ENCODE measurements around the gene XKRX. TPM values are rescaled to one million over a fixed set of nuclear protein-coding genes. Genes with fewer than 3 reads are reported as not detected.

The XKRX gene
- polyA plus RNA-seq, 2 of the 4 experiments (the other 2 are of a cell fraction) = 0.13 to 0.50 TPM

DNA sequence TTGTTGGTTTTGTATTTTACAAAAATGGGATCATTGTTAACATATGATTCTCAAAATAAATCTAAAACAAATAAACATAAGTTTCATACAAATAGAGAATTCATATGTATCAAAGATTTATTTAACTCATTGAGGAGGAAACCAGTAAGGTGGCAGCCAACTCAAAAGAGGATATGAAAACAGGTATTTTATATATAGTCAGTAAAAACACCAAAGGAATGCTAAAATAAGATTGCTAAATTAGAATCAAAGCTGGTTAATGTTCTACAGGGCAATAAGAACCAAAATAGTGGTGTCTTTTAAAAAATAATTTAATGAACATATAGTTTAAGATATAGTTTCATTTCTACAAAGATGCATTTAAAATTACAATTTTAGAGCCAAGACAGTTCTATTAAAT is 23.1 kb downstream of the XKRX start:
- H3K4me3 ChIP-seq = no peak overlapping the region
- CTCF ChIA-PET = no interaction called here
- no peak overlapping the region for H3K27ac ChIP-seq
- no peaks in the 10 kb centered on the region for H3K4me1 ChIP-seq
- ATAC-seq (no peak), FAIRE-seq (peak; percentile 46), DNase-seq (ENCODE audit: low read depth in 1 of 2, low spot score in 1 of 2) (no peak)
- POLR2A ChIA-PET = no interaction called here
- H3K9me3 ChIP-seq = no peaks in the 10 kb centered on the region
- no peak overlapping the region for H3K4me2 ChIP-seq
- TF ChIP-seq HDAC2 (IDR thresholded peaks at IDR 0.05) (no peak), MAZ (IDR thresholded peaks at IDR 0.05; ENCODE audit: borderline replicate concordance, low read depth, low read length) (no peak), CHD4 (IDR thresholded peaks at IDR 0.05; ENCODE audit: borderline replicate concordance) (no peak), HEYL (CRISPR knock-in tag; IDR thresholded peaks at IDR 0.05) (no peak), NR3C1 (IDR thresholded peaks at IDR 0.05) (no peak), EHMT2 (IDR thresholded peaks at IDR 0.05; ENCODE audit: low read depth) (no peak), ESRRA (IDR thresholded peaks at IDR 0.05; ENCODE audit: borderline replicate concordance, low read length) (no peak), TP53 (CRISPR knock-in tag; IDR thresholded peaks at IDR 0.05) (no peak), MAFK (IDR thresholded peaks at IDR 0.05; ENCODE audit: partially characterized antibody) (no peak), SREBF2 (IDR thresholded peaks at IDR 0.05) (no peak)
- TF ChIP-seq, protein P1, sequence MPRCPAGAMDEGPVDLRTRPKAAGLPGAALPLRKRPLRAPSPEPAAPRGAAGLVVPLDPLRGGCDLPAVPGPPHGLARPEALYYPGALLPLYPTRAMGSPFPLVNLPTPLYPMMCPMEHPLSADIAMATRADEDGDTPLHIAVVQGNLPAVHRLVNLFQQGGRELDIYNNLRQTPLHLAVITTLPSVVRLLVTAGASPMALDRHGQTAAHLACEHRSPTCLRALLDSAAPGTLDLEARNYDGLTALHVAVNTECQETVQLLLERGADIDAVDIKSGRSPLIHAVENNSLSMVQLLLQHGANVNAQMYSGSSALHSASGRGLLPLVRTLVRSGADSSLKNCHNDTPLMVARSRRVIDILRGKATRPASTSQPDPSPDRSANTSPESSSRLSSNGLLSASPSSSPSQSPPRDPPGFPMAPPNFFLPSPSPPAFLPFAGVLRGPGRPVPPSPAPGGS (IDR thresholded peaks at IDR 0.05) = no peak

DNA sequence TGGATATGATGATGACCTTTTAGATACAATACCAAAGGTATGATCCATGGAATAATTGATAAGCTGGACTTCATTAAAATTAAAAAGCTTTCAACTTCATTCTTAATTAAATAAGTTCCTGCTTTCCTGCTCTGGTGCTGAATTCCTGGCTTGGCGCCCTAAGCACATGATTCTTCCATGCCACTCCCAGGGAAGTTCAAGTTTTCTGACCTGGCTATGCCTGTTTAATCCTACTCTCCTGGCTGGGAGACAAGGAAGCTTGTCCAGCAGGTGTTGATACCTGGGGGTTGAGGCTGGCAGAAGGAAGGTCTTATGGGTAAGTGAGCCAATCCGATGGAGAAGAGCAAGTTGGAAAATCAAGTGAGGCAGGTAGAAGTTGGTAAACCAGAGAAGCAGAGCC is 24.3 kb downstream of the XKRX start:
- DNase-seq (ENCODE audit: low read depth in 1 of 2, low spot score in 1 of 2) = no peak
- ATAC-seq = no peak
- no peak for FAIRE-seq

DNA sequence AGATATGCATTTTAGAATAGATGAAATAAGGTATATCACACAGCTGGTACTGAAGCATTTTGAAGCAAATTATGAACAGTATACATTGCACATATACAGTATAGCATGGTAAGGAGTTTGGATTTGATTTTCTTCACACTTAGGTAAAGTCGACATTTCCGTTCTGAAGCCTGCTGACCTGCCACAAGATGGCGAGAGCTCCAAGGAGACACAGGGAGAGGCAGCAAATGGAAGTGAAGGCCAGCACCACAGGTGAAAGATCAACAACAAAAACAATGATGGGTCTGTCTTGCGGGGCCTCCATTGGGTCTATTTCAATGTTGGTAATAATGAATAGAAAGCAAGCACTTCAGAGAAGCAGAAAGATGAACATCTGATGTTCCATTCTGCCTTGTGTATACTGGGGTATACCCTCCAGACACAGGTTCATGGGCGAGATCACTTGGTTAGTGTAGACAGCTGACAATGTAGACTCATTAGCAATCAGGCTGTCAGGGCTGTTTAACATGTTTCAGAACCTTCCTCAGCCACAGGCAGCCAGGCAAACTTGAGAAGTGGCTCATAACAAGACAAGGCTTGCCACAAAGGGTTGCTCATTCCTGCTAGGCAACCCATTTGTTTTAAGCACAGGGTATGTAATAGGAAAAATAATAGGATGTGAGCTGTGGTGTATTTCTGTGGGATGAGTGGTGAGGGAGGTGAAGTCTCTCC is 33.2 kb downstream of the XKRX start:
- CTCF ChIA-PET = interaction anchor here (0.6 to 2.5 kb wide), 10 partner anchors 17 to 392 kb away, joined by 3 to 8 read pairs (median 4); no protein-coding TSS in a partner anchor
- 19% methylated on average over 5 of the region's 5 CpGs for WGBS (ENCODE audit: missing lambda C conversion rate)
- POLR2A ChIA-PET = interaction anchor here (1.0 kb wide), 1 partner anchor 495 kb away, joined by 3 read pairs; no protein-coding TSS in a partner anchor
- Histone ChIP-seq H3K4me1 (no peaks in the 10 kb centered on the region), H3K4me3 (no peak overlapping the region), H3K9me3 (no peaks in the 10 kb centered on the region), H3K27ac (no peak overlapping the region), H3K4me2 (no peak overlapping the region)
- ATAC-seq = peak; percentile 77 to 87; a peak in 5 of 6 replicates
- TF ChIP-seq, protein P2, sequence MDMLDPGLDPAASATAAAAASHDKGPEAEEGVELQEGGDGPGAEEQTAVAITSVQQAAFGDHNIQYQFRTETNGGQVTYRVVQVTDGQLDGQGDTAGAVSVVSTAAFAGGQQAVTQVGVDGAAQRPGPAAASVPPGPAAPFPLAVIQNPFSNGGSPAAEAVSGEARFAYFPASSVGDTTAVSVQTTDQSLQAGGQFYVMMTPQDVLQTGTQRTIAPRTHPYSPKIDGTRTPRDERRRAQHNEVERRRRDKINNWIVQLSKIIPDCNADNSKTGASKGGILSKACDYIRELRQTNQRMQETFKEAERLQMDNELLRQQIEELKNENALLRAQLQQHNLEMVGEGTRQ (IDR thresholded peaks at IDR 0.05) = no peak
- TF ChIP-seq KDM1A (IDR thresholded peaks at IDR 0.05; ENCODE audit: low read depth) = no peak
- peak; percentile 77 for TF ChIP-seq SMC3 (IDR thresholded peaks at IDR 0.05)
- TF ChIP-seq, protein P3, sequence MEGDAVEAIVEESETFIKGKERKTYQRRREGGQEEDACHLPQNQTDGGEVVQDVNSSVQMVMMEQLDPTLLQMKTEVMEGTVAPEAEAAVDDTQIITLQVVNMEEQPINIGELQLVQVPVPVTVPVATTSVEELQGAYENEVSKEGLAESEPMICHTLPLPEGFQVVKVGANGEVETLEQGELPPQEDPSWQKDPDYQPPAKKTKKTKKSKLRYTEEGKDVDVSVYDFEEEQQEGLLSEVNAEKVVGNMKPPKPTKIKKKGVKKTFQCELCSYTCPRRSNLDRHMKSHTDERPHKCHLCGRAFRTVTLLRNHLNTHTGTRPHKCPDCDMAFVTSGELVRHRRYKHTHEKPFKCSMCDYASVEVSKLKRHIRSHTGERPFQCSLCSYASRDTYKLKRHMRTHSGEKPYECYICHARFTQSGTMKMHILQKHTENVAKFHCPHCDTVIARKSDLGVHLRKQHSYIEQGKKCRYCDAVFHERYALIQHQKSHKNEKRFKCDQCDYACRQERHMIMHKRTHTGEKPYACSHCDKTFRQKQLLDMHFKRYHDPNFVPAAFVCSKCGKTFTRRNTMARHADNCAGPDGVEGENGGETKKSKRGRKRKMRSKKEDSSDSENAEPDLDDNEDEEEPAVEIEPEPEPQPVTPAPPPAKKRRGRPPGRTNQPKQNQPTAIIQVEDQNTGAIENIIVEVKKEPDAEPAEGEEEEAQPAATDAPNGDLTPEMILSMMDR (IDR thresholded peaks at IDR 0.05) = peak; percentile 66
- TF ChIP-seq, protein P1 (IDR thresholded peaks at IDR 0.05) = no peak
- TF ChIP-seq HDAC2 (IDR thresholded peaks at IDR 0.05) = no peak
- no peak for TF ChIP-seq MAFK (IDR thresholded peaks at IDR 0.05; ENCODE audit: partially characterized antibody)
- TF ChIP-seq RAD21 (conservative IDR thresholded peaks at IDR 0.05 in 1 of 2, IDR thresholded peaks at IDR 0.05 in 1 of 2) = peak; percentile 78 to 82
- peak in 1 of 2 experiments; percentile 56 for DNase-seq (ENCODE audit: low read depth in 1 of 2, low spot score in 1 of 2)
- peak; percentile 99 for FAIRE-seq

More for the DNA sequence above, 24.3 kb downstream of the XKRX start:
- Histone ChIP-seq H3K4me3 (no peak overlapping the region), H3K27ac (no peak overlapping the region), H3K9me3 (no peaks in the 10 kb centered on the region), H3K4me2 (no peak overlapping the region), H3K4me1 (no peaks in the 10 kb centered on the region)
- no peak for TF ChIP-seq NR3C1 (IDR thresholded peaks at IDR 0.05)
- no peak for TF ChIP-seq MYC (IDR thresholded peaks at IDR 0.05; ENCODE audit: borderline replicate concordance, low read length)
- TF ChIP-seq POLR2AphosphoS2 (conservative IDR thresholded peaks at IDR 0.05; ENCODE audit: low read length) = no peak
- TF ChIP-seq PHF8 (IDR thresholded peaks at IDR 0.05; ENCODE audit: borderline replicate concordance, low read depth) = no peak
- TF ChIP-seq CBX2 (IDR thresholded peaks at IDR 0.05; ENCODE audit: borderline replicate concordance, low read depth) = no peak
- TF ChIP-seq CHD2 (IDR thresholded peaks at IDR 0.05; ENCODE audit: low read length, partially characterized antibody) = no peak
- TF ChIP-seq, protein P4, sequence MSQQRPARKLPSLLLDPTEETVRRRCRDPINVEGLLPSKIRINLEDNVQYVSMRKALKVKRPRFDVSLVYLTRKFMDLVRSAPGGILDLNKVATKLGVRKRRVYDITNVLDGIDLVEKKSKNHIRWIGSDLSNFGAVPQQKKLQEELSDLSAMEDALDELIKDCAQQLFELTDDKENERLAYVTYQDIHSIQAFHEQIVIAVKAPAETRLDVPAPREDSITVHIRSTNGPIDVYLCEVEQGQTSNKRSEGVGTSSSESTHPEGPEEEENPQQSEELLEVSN (IDR thresholded peaks at IDR 0.05; ENCODE audit: borderline replicate concordance, low read depth) = no peak
- 35% methylated on average over 2 of the region's 2 CpGs for WGBS (ENCODE audit: missing lambda C conversion rate)
- CTCF ChIA-PET = interaction anchor here (1.0 kb wide), 1 partner anchor 383 kb away, joined by 4 read pairs; no protein-coding TSS in a partner anchor
- POLR2A ChIA-PET = no interaction called here

All from A549 (cell line).